ENCODE measurements around the gene CLEC11A. TPM values are rescaled to one million over a fixed set of nuclear protein-coding genes. Genes with fewer than 3 reads are reported as not detected.

The CLEC11A gene
- total RNA-seq, 4 donors from 2014 or later: 2.6 to 11.2 (median 5.1) TPM

DNA sequence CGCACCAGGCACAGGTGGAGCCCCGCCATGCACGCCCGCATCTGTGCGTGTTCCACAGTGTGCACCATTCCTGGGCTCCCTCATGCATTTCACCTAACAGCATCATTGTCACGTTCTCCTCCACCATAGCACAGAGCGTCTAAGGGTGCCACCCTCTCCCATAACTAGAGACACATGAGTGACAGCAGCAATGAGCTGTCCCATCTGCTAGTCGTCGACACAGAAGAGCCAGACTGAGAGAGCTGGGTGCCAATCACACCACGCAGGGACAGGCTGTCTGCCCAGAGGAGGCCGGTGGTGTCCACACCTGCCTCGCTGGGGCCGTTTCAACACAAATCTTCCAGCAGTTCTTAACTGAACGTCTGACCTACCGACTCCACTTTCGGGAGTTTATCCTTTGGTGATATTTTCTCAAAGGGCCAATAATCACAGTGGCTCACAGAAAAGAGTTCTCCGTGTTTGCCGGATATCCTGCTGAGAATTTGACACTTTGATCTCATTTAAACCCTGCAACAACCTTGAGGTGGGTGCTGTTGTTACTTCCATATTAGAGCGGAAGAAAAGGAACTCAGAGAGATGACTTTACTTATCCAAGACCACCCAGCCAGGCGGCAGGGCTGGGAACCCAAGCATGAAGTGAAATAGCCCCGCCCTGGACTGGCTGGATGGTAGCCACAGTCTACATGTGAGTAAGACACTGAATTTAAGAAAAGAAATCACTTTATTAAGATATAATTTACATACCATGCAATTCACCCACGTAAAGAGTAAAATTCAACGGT is 16.2 kb downstream of the CLEC11A start:
- DNase-seq: no peak
- TF ChIP-seq, protein P1, sequence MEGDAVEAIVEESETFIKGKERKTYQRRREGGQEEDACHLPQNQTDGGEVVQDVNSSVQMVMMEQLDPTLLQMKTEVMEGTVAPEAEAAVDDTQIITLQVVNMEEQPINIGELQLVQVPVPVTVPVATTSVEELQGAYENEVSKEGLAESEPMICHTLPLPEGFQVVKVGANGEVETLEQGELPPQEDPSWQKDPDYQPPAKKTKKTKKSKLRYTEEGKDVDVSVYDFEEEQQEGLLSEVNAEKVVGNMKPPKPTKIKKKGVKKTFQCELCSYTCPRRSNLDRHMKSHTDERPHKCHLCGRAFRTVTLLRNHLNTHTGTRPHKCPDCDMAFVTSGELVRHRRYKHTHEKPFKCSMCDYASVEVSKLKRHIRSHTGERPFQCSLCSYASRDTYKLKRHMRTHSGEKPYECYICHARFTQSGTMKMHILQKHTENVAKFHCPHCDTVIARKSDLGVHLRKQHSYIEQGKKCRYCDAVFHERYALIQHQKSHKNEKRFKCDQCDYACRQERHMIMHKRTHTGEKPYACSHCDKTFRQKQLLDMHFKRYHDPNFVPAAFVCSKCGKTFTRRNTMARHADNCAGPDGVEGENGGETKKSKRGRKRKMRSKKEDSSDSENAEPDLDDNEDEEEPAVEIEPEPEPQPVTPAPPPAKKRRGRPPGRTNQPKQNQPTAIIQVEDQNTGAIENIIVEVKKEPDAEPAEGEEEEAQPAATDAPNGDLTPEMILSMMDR (IDR thresholded peaks at IDR 0.05): no peak
- no peak for TF ChIP-seq EP300 (IDR thresholded peaks at IDR 0.05; ENCODE audit: low read depth)
- TF ChIP-seq POLR2A (IDR thresholded peaks at IDR 0.05): no peak
- no peak for TF ChIP-seq POLR2AphosphoS5 (IDR thresholded peaks at IDR 0.05)
- H3K27me3 ChIP-seq: peaks cover 62% of the 10 kb centered on the region
- WGBS, 2 donors (ENCODE audit: low coverage in 1 of 2): 76 to 87% methylated on average over 12 to 23 of the region's 23 CpGs
- intact Hi-C loops (cut with DNase I; ENCODE audit: low total_unique reads) (no loop called here), in situ Hi-C loops (cut with MboI; ENCODE audit: low pct_ligation_motif_present in 1 of 4, low pct_unique_long_range_greater_than_20kb in 1 of 4, low sequenced_read_pairs in 3 of 4) (no loop called here)
- H3K4me1 ChIP-seq: no peaks in the 10 kb centered on the region
- no peak overlapping the region for H3K4me3 ChIP-seq
- H3K27ac ChIP-seq: no peak overlapping the region
- no peaks in the 10 kb centered on the region for H3K9me3 ChIP-seq
- H3K36me3 ChIP-seq: no peaks in the 10 kb centered on the region

DNA sequence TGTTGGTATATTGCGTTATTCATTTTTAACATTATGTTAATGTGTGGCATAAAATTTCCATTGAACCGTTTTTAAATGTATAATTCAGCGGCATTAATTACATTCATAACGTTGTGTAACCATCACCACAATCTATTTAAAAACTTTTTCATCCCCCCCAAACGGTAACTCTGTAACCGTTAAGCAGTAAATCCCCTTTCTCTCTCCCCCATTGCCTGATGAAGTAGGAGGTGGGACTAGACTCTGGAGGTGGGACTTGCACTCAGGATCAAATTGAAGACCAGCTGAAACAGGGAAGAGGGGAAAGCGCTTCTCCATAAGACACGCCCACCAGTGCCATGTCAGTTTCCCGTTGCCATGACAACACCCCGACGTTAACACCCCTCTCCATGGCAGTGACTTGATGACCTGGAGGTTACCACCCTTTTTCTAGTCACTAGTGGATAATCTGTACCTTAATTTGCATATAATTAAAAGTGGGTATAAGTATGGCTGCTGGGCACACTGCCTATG is 16.8 kb downstream of the CLEC11A start:
- WGBS, 2 donors (ENCODE audit: low coverage in 1 of 2): 59 to 68% methylated on average over 6 to 11 of the region's 11 CpGs
- peaks cover 60% of the 10 kb centered on the region for H3K27me3 ChIP-seq

DNA sequence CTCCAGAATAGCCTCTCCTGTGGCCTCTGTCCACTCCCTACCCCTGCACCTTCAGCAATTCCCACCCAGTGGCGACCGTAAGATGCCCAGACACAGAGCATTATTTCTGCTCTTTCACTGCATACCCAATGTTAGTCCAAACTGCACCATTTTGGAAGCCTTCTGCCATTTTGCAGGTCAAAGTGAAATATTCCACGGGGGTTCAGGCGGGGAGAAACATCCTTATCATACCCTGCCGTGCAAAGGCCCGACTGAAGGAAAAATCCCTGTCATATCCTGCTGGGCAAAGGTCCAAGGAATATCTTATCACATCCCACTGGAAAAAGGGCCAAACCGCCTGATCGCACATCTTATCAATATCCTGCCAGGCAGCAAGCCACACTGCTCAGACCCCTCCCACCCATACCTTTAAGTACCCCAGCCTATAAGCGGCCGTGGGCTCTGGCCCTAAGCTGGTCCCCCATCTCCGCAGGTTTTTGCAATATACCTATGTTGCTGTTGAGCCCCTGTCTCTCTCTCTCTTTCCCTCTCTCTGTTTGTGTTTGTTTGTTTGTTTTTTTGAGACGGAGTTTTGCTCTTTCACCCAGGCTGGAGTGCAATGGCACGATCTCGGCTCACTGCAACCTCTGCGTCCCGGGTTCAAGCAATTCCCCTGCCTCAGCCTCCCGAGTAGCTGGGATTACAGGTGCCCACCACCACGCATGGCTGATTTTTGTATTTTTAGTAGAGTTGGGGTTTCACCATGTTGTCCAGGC is 18.2 kb downstream of the CLEC11A start:
- no peak overlapping the region for H3K4me3 ChIP-seq
- no peaks in the 10 kb centered on the region for H3K4me1 ChIP-seq
- intact Hi-C loops (cut with DNase I; ENCODE audit: low total_unique reads) (no loop called here), in situ Hi-C loops (cut with MboI; ENCODE audit: low pct_ligation_motif_present in 1 of 4, low pct_unique_long_range_greater_than_20kb in 1 of 4, low sequenced_read_pairs in 3 of 4) (no loop called here)
- no peak overlapping the region for H3K27ac ChIP-seq
- TF ChIP-seq, protein P1 (IDR thresholded peaks at IDR 0.05): no peak
- no peak for TF ChIP-seq POLR2A (IDR thresholded peaks at IDR 0.05)
- TF ChIP-seq POLR2AphosphoS5 (IDR thresholded peaks at IDR 0.05): no peak
- no peak for TF ChIP-seq EP300 (IDR thresholded peaks at IDR 0.05; ENCODE audit: low read depth)
- no peaks in the 10 kb centered on the region for H3K9me3 ChIP-seq
- H3K27me3 ChIP-seq: peaks cover 46% of the 10 kb centered on the region
- H3K36me3 ChIP-seq: no peaks in the 10 kb centered on the region
- no peak for DNase-seq
- WGBS, 2 donors (ENCODE audit: low coverage in 1 of 2): 50 to 62% methylated on average over 1 to 18 of the region's 18 CpGs

More for the DNA sequence above, 16.8 kb downstream of the CLEC11A start:
- intact Hi-C loops (cut with DNase I; ENCODE audit: low total_unique reads) (no loop called here), in situ Hi-C loops (cut with MboI; ENCODE audit: low pct_ligation_motif_present in 1 of 4, low pct_unique_long_range_greater_than_20kb in 1 of 4, low sequenced_read_pairs in 3 of 4) (no loop called here)
- H3K4me3 ChIP-seq: no peak overlapping the region
- no peaks in the 10 kb centered on the region for H3K36me3 ChIP-seq
- no peaks in the 10 kb centered on the region for H3K4me1 ChIP-seq
- TF ChIP-seq EP300 (IDR thresholded peaks at IDR 0.05; ENCODE audit: low read depth) (no peak), POLR2AphosphoS5 (IDR thresholded peaks at IDR 0.05) (no peak), POLR2A (IDR thresholded peaks at IDR 0.05) (no peak)
- TF ChIP-seq, protein P1 (IDR thresholded peaks at IDR 0.05): no peak
- no peak overlapping the region for H3K27ac ChIP-seq
- DNase-seq: no peak
- H3K9me3 ChIP-seq: no peaks in the 10 kb centered on the region

DNA sequence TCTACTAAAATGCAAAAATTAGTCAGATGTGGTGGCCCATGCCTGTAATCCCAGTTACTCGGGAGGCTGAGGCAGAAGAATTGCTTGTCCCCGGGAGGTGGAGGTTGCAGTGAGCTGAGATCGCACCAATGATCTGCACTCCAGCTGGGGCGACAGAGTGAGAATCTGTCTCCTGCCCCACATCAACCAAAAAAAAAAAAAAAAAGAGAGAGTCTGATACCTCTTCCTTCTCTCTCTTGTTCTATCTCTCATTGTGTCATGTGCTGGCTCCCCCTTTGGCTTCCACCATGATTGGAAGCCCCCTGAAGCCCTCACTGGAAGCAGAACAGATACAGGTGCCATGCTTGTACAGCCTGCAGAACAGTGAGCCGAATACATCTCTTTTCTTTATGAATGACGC is 20.4 kb downstream of the CLEC11A start:
- Histone ChIP-seq H3K36me3 (no peaks in the 10 kb centered on the region), H3K27me3 (peaks cover 29% of the 10 kb centered on the region), H3K9me3 (no peaks in the 10 kb centered on the region), H3K27ac (no peak overlapping the region), H3K4me3 (no peak overlapping the region), H3K4me1 (no peaks in the 10 kb centered on the region)
- 89% methylated on average over 6 of the region's 6 CpGs; no CpG with 5 or more reads in 1 of the 2 donors for WGBS, 2 donors (ENCODE audit: low coverage in 1 of 2)
- no peak for DNase-seq
- intact Hi-C loops (cut with DNase I; ENCODE audit: low total_unique reads): no loop called here
- in situ Hi-C loops (cut with MboI; ENCODE audit: low pct_ligation_motif_present in 1 of 4, low pct_unique_long_range_greater_than_20kb in 1 of 4, low sequenced_read_pairs in 3 of 4): no loop called here
- TF ChIP-seq POLR2A (IDR thresholded peaks at IDR 0.05) (no peak), POLR2AphosphoS5 (IDR thresholded peaks at IDR 0.05) (no peak), EP300 (IDR thresholded peaks at IDR 0.05; ENCODE audit: low read depth) (no peak)
- TF ChIP-seq, protein P1 (IDR thresholded peaks at IDR 0.05): no peak
